Fibroblast of the conjunctiva (primary cell): ENCODE data around the gene RAB11FIP5.
"Not testable (repeated sequence)": the region's sequence is repeated elsewhere in the genome, so short reads cannot be mapped to it uniquely, and the experiment has no call there.

Experiments used
- DNase-seq: peaks from one replicate; pipeline ENCODE4 v3.0.0-alpha.2; 2010; ENCODE audit warnings: low read depth

The RAB11FIP5 gene

DNA sequence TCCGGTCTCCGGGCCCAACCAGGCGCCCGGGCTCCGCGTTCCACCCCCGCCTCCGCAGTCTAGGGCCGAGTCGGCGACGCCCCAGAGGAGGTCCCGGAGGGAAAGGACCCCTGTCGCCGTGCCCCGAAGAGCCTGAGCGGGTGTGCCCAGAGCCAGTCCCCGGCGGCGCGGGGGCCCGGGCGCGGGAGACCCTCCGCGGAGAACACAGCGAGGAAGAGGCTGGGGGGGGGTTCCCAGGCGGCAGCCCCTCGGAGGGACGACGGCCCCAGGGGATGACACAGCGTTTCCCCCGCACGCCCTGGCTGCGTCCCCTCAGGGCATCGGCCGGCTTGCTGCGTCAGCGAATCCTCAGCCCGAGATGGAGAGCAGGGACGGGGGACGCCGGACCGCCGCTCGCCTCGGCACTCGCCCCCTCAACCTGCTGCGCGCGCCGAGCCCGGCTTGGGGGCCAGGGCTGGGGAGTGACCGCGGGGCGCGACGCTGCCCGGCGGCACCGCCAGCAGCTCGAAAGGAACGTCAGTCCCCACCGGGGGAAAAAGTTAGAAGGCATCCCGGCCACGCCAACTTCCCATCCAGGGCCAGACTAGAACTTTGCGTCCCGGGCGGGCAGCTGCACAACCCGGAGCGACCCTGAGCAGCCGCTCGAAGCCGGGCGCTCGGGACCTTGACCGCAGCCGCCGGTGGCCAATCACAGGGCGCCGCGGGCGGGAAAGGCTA, 41.9 kb downstream of the RAB11FIP5 start:
- no peak for DNase-seq

DNA sequence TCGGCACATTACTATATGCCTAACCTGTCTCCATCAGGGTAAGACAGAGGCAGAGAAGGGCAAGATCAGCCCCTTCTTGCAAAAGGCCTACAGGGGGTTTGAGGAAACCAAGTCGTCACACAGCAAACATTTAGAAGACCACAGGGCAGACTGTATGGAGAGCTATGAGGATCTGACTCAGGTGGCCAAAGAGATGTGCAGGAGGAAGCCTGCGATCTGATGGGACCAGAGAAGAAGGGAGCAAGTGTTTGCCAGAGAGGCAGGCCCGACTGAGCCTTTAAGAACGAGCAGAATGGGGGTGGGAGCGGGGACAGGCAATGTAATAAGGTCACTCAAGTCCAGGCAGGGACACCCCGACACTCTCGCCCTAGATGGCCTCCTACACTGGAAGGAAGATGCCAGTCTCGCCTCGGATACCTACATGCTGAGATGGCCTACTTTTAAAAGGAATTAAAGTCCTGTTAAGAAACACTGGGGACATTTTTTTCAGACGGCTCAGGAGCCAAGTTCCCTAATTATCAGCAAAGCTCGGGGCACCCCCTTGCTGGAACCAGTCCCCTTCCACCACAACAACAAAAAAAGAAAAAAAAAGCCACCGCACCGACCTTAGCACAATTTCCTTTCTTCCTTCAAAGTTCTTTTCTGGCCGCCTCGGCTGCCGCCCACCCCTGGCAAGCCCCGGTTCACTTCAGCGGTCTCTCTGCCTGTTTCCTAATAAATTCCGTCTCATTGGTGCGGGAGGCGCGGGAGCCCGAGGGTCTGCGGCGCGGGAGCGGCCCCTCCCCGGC, 42.7 kb downstream of the RAB11FIP5 start:
- no peak for DNase-seq

GRCh38 chr2:73069041-73069854, 43.5 kb downstream of the RAB11FIP5 start:
- no peak for DNase-seq

DNA sequence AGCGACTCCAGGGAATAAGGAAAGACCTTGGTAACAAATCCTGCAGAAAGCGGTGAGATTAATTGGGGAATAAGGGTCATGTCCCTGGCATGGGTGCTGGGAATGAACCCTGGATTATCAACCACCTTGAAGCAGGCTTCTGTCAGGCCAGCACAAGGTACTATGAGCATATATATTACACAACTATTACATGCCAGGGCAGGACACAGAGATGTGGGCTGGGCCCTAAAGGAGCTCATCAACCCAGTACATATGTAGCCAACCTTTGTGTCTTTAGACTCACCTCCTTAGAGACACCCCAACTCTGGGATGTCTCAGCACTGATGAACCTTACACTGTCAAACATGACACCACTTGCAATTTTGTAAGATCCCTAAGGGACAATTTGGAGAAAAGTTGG, 44.6 kb downstream of the RAB11FIP5 start:
- DNase-seq, result no peak

- DNase-seq, result no peak
Measured at GRCh38 chr2:73067043-73067442, 45.7 kb downstream of the RAB11FIP5 start.

GRCh38 chr2:73065070-73065469, 47.7 kb downstream of the RAB11FIP5 start:
- DNase-seq, result not testable (repeated sequence)

DNA sequence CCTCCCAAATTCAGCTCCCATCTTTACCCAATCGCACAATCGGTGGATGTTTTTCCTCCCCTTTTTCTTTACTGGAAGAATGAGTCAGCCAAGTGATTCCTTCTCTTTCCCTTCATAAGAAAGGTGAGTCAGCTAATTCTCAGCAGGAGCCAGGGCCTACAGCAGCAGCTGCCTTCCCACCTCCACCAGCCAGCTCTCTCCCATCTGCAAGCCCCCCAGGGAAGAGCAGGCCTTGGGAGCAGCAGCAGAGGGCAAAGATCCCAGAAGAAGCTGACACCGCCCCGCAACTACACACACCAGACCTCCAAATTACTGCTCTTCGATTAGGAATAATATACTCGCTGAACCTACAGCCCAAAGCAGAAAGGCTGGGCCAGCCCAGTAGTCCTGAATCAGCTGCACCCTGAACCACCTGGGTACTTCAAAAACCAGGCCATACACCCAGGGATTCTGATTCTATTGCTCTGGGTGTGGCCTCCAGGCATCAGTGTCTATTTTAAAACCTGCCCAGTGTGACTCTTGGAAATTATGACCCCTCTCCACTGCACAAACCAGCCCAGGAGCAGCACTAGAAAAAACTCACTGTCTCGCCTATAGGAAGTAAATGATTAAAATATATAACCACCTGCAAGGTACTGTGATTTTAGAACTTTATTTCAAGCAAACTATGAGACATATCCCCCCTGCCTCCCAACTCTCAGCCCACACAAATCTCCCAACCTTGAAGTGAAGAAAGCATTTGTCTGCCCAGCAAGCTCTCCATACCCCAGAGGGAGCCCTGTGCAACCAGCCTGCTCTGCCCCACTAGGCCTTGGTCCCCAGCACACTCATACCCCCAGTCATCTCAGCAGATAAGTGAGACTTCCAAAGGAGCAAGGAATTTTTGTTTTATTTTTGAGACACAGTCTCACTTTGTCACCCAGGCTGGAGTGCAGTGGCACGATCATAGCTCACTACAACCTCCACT, 48.6 kb downstream of the RAB11FIP5 start:
- DNase-seq, result peak; percentile 39

DNA sequence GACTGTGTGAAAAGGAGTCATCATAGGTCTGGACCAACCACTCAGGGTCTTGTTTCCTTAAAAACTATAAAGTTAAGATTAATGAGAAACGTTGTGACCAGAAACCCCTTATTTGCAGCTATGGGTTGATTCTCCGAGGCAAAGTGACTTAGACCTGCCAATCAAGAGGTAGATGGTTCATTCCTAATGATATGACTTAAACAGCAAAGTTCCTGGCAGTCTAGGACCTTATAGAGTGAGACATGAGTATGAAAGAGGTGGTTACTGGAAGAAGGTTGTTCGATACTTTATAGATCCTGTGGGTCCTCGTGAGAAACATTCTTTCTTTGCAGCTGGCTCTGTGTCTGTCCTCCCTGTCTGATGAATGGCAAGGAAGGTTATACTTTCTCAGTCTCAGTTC, 49.3 kb downstream of the RAB11FIP5 start:
- DNase-seq, result no peak

GRCh38 chr2:73059106-73059505, 53.6 kb downstream of the RAB11FIP5 start:
- no peak for DNase-seq

DNA sequence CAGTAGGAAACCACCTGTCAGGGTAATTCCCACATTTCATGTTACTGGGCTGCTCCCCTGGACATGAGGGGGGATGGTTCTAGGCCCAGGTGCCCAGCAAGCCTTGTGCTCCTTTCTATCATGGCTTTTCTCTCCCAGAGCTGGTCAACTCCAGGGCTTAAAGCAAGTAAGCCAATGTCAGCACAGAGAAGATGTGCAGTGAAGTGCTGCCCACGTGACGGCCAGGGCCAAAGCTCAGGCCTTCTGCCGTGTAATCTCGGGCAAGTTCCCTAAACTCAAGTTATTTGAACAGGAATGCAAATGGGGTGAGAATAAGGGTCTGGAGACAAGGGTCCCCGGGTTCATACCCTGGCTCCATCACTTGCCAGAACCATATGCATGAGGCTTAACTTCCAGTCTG, 57.8 kb downstream of the RAB11FIP5 start:
- DNase-seq, result no peak

DNA sequence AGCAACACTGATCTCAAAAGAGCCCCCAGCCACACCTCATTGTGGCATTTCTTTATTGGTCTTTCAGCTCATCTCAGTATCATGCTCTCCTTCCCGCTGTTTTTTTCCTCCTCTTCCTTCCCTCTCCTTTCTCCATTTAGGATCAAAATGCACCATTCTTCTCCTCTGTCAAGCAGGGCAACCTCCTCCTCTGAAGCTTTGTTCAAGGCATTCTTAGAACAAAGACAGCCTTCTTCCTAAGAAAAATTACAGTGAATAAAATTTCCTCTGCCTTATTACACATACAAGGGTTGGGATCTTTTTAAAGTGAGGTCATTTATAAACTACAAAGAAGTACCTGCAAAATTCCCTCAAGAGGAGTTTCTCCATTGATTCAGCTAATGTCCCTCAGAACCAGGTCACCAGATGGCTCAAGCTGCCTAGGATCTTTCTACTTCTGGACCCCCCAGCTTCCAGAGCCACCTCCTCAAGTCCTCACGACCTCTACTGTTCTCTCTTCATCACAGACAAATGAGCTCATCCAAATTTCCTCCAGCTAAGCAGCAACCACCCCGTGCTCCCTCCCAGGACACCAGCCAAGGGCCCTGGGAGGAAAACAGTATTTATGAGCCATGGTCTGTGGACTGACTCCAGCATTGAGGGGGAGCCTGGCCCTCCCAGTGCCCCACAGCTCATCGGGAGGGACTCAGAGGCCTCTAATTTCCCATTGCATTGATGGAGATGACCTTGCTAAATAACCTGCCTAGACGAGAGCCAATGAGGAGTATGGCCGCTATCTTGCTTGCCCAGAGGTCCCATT, 59.2 kb downstream of the RAB11FIP5 start:
- DNase-seq, result no peak

- no peak for DNase-seq
Measured at GRCh38 chr2:73050121-73050545, 62.6 kb downstream of the RAB11FIP5 start.

GRCh38 chr2:73043929-73044832, 68.6 kb downstream of the RAB11FIP5 start:
- no peak for DNase-seq

DNA sequence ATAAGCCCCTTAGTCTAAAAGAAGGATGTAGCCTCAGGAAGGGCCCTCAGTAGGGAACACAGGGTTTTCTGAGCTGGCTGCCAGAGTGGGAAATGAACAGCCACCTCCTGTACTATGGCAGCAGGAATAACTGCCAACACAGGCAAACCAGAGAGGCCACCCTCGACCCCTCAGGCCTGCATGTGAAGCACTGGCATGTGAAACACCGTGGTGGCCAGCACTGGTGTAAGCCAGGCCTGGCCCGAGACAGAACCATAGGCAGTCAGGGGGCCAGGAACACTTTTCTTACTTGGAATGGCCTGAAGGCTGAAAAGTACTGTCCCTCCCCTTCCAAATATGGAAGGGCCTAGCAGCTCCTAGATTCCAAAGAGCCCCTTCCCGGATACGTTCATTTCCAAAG, 69.5 kb downstream of the RAB11FIP5 start:
- DNase-seq, result no peak

- no peak for DNase-seq
Measured at GRCh38 chr2:73037947-73038585, 74.7 kb downstream of the RAB11FIP5 start.

GRCh38 chr2:73036766-73037165, 76.0 kb downstream of the RAB11FIP5 start:
- DNase-seq, result no peak

GRCh38 chr2:73035899-73036711, 76.6 kb downstream of the RAB11FIP5 start:
- DNase-seq, result no peak
